GM20000 (cell line): ENCODE measurements around the gene ZFP90.

Experiments
- DNase-seq: peaks from one replicate; pipeline ENCODE4 v3.0.0; 2012; ENCODE audit warnings: low spot score
- TF ChIP-seq, protein P1 (sequence below): IDR thresholded peaks from 2 replicates; pipeline ENCODE4 v1.5.1; 2012; ENCODE audit warnings: mild to moderate bottlenecking, control low read depth; ENCODE audit errors: extremely low read depth, missing control alignments

ZFP90 gene

GRCh38 chr16:68519225-68519745 lies 19.8 kb upstream of the ZFP90 start:
- TF ChIP-seq, protein P1, sequence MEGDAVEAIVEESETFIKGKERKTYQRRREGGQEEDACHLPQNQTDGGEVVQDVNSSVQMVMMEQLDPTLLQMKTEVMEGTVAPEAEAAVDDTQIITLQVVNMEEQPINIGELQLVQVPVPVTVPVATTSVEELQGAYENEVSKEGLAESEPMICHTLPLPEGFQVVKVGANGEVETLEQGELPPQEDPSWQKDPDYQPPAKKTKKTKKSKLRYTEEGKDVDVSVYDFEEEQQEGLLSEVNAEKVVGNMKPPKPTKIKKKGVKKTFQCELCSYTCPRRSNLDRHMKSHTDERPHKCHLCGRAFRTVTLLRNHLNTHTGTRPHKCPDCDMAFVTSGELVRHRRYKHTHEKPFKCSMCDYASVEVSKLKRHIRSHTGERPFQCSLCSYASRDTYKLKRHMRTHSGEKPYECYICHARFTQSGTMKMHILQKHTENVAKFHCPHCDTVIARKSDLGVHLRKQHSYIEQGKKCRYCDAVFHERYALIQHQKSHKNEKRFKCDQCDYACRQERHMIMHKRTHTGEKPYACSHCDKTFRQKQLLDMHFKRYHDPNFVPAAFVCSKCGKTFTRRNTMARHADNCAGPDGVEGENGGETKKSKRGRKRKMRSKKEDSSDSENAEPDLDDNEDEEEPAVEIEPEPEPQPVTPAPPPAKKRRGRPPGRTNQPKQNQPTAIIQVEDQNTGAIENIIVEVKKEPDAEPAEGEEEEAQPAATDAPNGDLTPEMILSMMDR, result no peak
- no peak for DNase-seq

DNA sequence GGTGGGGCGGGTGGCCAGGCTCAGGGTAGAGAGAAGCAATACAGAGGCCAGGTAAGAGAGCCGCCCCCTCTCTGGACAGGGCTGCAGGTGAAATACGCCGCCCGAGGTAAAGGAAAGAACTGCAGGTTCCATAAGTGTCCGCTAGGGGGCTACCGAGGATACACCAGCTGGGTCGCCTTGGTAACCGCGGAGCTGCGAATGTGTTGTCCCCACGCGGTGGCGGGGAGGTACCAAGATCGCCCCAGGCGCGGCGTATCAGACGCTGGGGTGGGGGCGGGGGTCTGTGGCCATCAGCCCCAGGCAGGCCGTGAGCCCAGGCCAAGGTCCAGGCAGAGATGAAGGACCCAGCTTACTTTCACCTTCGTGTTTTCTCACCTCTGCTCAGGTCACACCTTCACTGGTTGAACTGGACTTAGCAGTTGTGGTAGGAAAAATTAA lies 18.4 kb upstream of the ZFP90 start:
- TF ChIP-seq, protein P1, result peak; percentile 98
- DNase-seq, result peak; percentile 96

- DNase-seq, result no peak
These were observed 14.8 kb upstream of the ZFP90 start for GRCh38 chr16:68524069-68524820.

DNA sequence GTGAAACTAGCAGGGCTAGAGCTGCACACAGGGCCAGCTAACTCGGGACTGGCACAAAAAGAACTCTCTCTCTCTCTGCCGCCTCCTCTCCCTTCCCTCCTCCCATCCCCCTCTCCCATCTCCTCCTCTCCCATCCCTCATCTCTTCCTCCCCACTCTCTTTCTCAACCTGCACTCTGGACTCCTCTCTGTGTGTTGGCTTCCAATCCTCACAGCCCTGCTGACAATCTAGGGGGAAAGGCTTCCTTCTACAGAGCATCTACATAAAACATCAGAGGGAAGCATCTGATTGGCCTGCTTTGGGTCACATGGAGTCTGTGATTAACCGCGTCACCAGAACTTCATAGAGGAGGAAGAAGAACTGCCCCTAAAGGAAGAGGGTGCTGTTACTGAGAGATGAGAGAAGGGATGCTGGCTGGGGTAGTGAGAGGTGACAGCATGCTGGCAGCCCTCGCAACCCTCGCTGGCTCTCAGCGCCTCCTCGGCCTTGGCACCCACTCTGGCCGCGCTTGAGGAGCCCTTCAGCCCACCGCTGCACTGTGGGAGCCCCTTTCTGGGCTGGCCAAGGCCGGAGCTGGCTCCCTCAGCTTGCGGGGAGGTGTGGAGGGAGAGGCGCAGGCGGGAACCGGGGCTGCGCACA lies 12.8 kb upstream of the ZFP90 start:
- no peak for DNase-seq
- TF ChIP-seq, protein P1, result no peak

More at GRCh38 chr16:68524069-68524820, 14.8 kb upstream of the ZFP90 start:
- TF ChIP-seq, protein P1, result no peak

DNA sequence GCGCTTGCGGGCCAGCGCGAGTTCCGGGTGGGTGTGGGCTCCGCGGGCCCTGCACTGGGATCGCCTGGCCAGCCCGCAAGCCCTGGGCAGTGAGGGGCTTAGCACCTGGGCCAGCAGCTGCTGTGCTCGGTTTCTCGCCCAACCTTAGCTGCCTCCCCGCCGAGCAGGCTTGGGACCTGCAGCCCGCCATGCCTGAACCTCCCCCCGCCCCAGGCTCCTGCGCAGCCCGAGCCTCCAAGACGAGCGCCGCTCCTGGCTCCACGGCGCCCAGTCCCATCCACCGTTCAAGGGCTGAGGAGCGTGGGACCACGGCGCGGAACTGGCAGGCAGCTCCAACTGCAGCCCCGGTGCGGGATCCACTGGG lies 12.3 kb upstream of the ZFP90 start:
- no peak for DNase-seq
- TF ChIP-seq, protein P1, result no peak

GRCh38 chr16:68528233-68528632 lies 10.9 kb upstream of the ZFP90 start:
- TF ChIP-seq, protein P1, result no peak
- no peak for DNase-seq

- TF ChIP-seq, protein P1, result peak; percentile 98
These were observed 10.3 kb upstream of the ZFP90 start for GRCh38 chr16:68528686-68529379.

More at GRCh38 chr16:68528686-68529379, 10.3 kb upstream of the ZFP90 start:
- DNase-seq, result peak; percentile 95
